Astrocyte of the cerebellum (primary cell): ENCODE data around the gene KMT2E.

Source experiments
- DNase-seq: peaks from one replicate; pipeline ENCODE4 v3.0.0-alpha.2; 2011; ENCODE audit warnings: low read depth
- H3K4me3 ChIP-seq: 2 replicates; pipeline ENCODE4 v1.5.1; 2011; ENCODE audit warnings: mild to moderate bottlenecking, low read depth, low read length, moderate library complexity
- in situ Hi-C: cut with HindIII; loops from 2 replicates; pipeline ENCODE4 v1.10.0; 2017; ENCODE audit warnings: low sequenced_read_pairs
- TF ChIP-seq, protein P1 (sequence below): IDR thresholded peaks from 2 replicates; pipeline ENCODE4 v1.5.1; 2012; ENCODE audit warnings: low read length, low read depth, moderate library complexity, mild to moderate bottlenecking; ENCODE audit errors: missing control alignments

KMT2E gene

GRCh38 chr7:105014693-105015389, 836 bp downstream of the KMT2E start:
- DNase-seq, result no peak
- in situ Hi-C loops, result loop anchor here (5.0 kb wide), 1 partner anchor 38 kb away; no protein-coding TSS in a partner anchor

DNA sequence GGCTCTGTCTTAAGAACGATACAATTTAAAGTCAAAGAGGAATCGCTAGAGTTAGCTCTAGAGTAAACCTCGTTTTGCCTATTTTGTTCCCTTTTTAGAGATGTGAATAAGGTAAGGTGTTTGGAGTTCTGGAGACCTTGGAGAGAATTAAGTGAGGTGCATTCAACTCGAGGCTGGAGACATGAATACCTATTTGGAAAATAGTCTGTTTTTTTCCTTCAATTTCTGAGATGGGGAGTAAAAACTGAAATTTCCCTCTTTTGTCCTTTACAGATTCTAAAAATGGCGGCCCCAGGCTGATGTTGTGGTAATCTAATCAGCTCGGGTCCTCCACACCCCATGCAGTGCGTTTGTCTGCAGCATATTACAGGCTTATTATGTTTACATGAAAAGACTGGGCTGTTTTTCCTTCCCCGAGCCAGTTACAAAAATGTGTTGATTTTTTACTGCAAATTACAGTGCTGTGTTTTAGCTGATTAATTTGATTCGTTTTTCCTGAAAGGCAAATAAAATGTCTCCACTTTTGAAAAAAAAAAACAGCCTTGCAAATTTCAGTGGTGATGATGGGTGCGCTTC, 1.5 kb downstream of the KMT2E start:
- in situ Hi-C loops, result loop anchor here (5.0 kb wide), 1 partner anchor 38 kb away; no protein-coding TSS in a partner anchor
- DNase-seq, result no peak
- TF ChIP-seq, protein P1, sequence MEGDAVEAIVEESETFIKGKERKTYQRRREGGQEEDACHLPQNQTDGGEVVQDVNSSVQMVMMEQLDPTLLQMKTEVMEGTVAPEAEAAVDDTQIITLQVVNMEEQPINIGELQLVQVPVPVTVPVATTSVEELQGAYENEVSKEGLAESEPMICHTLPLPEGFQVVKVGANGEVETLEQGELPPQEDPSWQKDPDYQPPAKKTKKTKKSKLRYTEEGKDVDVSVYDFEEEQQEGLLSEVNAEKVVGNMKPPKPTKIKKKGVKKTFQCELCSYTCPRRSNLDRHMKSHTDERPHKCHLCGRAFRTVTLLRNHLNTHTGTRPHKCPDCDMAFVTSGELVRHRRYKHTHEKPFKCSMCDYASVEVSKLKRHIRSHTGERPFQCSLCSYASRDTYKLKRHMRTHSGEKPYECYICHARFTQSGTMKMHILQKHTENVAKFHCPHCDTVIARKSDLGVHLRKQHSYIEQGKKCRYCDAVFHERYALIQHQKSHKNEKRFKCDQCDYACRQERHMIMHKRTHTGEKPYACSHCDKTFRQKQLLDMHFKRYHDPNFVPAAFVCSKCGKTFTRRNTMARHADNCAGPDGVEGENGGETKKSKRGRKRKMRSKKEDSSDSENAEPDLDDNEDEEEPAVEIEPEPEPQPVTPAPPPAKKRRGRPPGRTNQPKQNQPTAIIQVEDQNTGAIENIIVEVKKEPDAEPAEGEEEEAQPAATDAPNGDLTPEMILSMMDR, result no peak
- peak overlapping the region; percentile 96 for H3K4me3 ChIP-seq

More at GRCh38 chr7:105014693-105015389, 836 bp downstream of the KMT2E start:
- peak overlapping the region; percentile 96 for H3K4me3 ChIP-seq
- TF ChIP-seq, protein P1, result no peak

GRCh38 chr7:105016068-105016708, 2.2 kb downstream of the KMT2E start:
- in situ Hi-C loops, result loop anchor here (5.0 kb wide), 1 partner anchor 39 kb away; no protein-coding TSS in a partner anchor
- no peak for DNase-seq
- H3K4me3 ChIP-seq, result peak overlapping the region; percentile 96
- TF ChIP-seq, protein P1, result no peak

- DNase-seq, result no peak
- TF ChIP-seq, protein P1, result no peak
- in situ Hi-C loops, result loop anchor here (5.0 kb wide), 1 partner anchor 40 kb away; no protein-coding TSS in a partner anchor
- peak overlapping the region; percentile 96 for H3K4me3 ChIP-seq
Observed at GRCh38 chr7:105016709-105017656, 3.0 kb downstream of the KMT2E start.

DNA sequence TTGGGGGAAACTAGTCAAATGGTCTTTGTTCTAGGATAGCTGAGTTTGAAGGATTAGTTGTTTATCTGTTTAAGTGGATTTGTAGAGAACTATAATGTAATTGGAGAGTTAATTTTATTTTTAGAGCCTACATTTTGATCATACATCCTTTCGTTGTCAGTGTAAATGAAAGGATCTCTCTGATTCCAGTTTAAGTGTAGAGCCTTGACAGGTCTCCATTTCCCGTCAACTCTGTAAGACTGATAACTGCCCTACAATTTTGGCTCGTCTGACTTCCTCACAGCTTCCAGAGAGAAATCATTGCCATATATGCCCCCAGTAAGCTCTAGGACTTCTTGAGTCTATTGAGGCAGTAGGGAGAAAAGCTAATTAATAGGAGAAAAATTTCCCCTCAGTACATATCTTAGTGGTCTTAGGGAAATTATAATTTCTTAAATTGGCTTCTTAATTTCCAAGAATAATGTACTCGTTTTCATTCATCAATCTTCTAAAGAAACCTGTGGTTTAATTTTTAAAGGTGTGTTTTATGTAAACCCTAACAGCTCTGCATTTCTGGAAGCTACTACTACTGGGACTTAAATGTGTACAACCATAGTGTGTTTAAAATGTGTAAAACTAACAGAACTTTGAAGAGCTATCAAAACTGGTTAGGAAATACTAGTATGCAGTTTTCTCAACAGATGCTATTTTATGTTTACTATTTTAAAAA, 3.8 kb downstream of the KMT2E start:
- in situ Hi-C loops, result loop anchor here (5.0 kb wide), 1 partner anchor 41 kb away; no protein-coding TSS in a partner anchor
- peak overlapping the region; percentile 96 for H3K4me3 ChIP-seq
- TF ChIP-seq, protein P1, result no peak
- DNase-seq, result no peak
